Psoas muscle (tissue), 8 donors: ENCODE results near the gene SIRT4. TPM values are rescaled to one million over a fixed set of nuclear protein-coding genes. Genes with fewer than 3 reads are reported as not detected.

Experiments used
- ATAC-seq, 4 donors: fragments of 200-7000 bp; cut with Tn5 transposase; one replicate each; pipeline ENCODE4 v1.9.1; 2020; ENCODE audit warnings: moderate library complexity in 3 of 4, mild to moderate bottlenecking in 2 of 4
- DNase-seq, 2 donors: peaks; one replicate each; pipeline ENCODE4 v3.0.0-alpha.2; 2020
- H3K27ac ChIP-seq: fragments of 200-600 bp; one replicate; pipeline ENCODE4 v1.8.0; 2022
- H3K27me3 ChIP-seq, 3 donors: fragments of 200-600 bp in 1 of 3; one replicate each; pipeline versions ENCODE4 v1.6.1 to v1.8.0; 2013 to 2022; ENCODE audit warnings: low read length in 2 of 3, mild to moderate bottlenecking in 2 of 3, moderate library complexity in 1 of 3; ENCODE audit not compliant: insufficient read depth in 3 of 3
- H3K36me3 ChIP-seq, 2 donors: fragments of 200-600 bp in 1 of 2; one replicate each; pipeline versions ENCODE4 v1.6.1 to v1.8.0; 2013 to 2022; ENCODE audit warnings: low read depth in 1 of 2, mild to moderate bottlenecking in 1 of 2, moderate library complexity in 1 of 2; ENCODE audit not compliant: insufficient read depth in 1 of 2
- H3K4me1 ChIP-seq: fragments of 200-600 bp; one replicate; pipeline ENCODE4 v1.8.0; 2022
- H3K4me3 ChIP-seq: fragments of 200-600 bp; one replicate; pipeline ENCODE4 v1.8.0; 2022; ENCODE audit warnings: mild to moderate bottlenecking
- H3K9me3 ChIP-seq: fragments of 200-600 bp; one replicate; pipeline ENCODE4 v1.8.0; 2022
- WGBS, 3 donors: extraction: QIAGEN DNeasy Blood & Tissue Kit; methylation state at CpG; one replicate each; pipeline versions ENCODE4 v1.1.6 to v1.1.7; 2013; 5-methylcytosine and 5-hydroxymethylcytosine counted together
- intact Hi-C, 2 donors: fragments of 100-400 bp; cut with DNase I; formaldehyde crosslinking; loops; one replicate each; pipeline versions ENCODE4 v1.11.0 to v1.14.2; 2022
- polyA plus RNA-seq, 3 donors: library from polyadenylated mRNA; stranded (reverse); fragments of 200-250 nt; gene quantifications; one replicate each; pipeline ENCODE4 v1.2.3, GENCODE V29; 2013
- total RNA-seq, 4 donors: library from RNA; stranded (reverse); fragmentation: NEBNext Ultra II Directional in 2 of 4; extraction: Animal tissue kit (Norgen Biotek cat#: 25700) in 2 of 4; gene quantifications; one replicate each; pipeline versions ENCODE4 v1.2.1 to v1.2.4, GENCODE V29; 2021 to 2023
- TF ChIP-seq, protein P1 (sequence below): fragments of 200-600 bp; IDR thresholded peaks from one replicate; pipeline ENCODE4 v1.8.0; 2022; ENCODE audit warnings: antibody characterized with exemption
- donor health status: healthy with polysubstance abuse.
- donor health status: DM: no; HTN: no; CAD: no; lungs with moderate emphysema.
- donor health status: Bipolar disorder and iron deficiency.
- donor health status: healthy.
- donor health status: DM: yes; HTN: yes; CAD: no.
- donor health status: DM: no; HTN: no; CAD: no.
- donor health status: DM: no; HTN: no; CAD: no.
- donor health status: DM: yes; HTN: yes; CAD: no.

The SIRT4 gene
- total and polyA plus RNA-seq, 7 donors, result 2.3 to 10.7 (median 5.4) TPM

DNA sequence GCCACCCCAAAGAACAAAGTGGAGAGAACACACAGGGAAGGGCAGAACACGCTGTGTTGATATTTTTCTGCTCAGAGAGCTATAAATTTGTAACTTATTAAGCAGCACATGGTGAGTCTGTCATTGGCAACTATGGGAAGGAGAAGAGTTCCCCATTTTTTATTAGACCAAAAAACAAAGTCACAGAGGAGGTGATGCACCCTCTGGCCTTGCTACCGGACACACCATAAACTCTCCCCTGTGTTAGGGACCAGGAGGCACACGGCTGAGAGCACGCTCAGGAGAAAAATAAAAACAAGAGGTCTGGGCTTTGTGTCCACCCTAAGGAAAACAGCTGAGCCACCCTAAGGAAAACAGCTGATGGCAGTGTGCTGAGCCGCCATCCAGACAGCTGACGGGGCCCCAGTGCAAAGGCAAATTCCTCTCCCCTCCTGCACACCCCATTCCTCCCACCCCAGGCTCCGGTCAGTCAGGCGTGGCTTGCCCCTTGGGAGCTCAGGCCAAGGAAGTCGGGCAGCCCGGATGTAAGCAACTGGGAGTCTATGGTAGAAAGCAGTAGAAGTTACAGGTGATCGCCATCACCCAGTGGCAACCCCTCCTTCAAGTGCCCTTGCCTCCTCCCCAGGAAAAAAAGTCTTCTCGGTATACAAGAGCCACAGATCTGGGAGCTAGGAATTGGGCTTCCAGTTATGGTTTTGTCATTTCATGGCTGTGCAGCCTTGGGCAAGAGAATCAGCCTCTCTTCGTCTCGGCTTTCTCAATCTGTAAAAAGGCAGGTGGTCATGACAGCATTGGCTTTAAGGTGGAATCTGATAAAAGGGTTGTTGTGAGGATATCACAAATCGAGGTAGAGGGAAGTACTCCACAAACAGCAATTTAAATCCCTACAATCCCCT is 39.0 kb upstream of the SIRT4 start:
- Histone ChIP-seq H3K4me3 (peak overlapping the region; percentile 94), H3K36me3 (peaks cover 2 to 8% of the 10 kb centered on the region in 2 donors), H3K27ac (peak overlapping the region; percentile 95), H3K9me3 (no peaks in the 10 kb centered on the region), H3K27me3 (no peaks in the 10 kb centered on the region), H3K4me1 (peaks cover 64% of the 10 kb centered on the region)
- intact Hi-C loops, result loop anchor here in 1 of 2 donors (10.0 kb wide), 1 partner anchor 148 kb away; the partner anchor contains the start of gene RAB35
- peak in 3 of 4 donors; percentile 27 to 33 (median 28) for ATAC-seq
- 8 to 15% (median 8%) methylated on average over 15 of the region's 15 CpGs for WGBS, 3 donors
- TF ChIP-seq, protein P1, sequence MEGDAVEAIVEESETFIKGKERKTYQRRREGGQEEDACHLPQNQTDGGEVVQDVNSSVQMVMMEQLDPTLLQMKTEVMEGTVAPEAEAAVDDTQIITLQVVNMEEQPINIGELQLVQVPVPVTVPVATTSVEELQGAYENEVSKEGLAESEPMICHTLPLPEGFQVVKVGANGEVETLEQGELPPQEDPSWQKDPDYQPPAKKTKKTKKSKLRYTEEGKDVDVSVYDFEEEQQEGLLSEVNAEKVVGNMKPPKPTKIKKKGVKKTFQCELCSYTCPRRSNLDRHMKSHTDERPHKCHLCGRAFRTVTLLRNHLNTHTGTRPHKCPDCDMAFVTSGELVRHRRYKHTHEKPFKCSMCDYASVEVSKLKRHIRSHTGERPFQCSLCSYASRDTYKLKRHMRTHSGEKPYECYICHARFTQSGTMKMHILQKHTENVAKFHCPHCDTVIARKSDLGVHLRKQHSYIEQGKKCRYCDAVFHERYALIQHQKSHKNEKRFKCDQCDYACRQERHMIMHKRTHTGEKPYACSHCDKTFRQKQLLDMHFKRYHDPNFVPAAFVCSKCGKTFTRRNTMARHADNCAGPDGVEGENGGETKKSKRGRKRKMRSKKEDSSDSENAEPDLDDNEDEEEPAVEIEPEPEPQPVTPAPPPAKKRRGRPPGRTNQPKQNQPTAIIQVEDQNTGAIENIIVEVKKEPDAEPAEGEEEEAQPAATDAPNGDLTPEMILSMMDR, result no peak
- peak; percentile 42 to 75 for DNase-seq

DNA sequence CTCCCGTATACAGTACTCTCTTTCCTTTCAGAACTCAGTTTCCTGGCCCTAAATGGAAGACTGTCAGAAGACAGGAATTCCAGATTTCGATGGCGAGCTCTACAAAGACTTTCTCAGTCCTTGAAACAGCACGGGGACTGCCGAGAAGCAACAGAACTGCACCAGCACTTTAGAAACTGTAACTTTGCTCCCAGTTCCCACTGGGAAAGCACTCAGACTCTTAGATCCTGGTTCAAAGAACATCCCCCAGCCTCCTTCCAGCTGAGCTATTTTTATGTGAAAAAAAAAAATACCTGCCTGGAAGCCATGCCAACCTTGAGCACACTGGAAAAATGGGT is 38.4 kb upstream of the SIRT4 start:
- intact Hi-C loops, result loop anchor here (1.0 to 10.0 kb wide), 3 partner anchors 37 to 149 kb away; partner anchors contain the start of genes RAB35 (in 1 of the 2) and RPLP0 (in 1 of the 2)
- TF ChIP-seq, protein P1, result no peak
- ATAC-seq (no peak), DNase-seq (no peak)
- peaks cover 58% of the 10 kb centered on the region for H3K4me1 ChIP-seq
- H3K4me3 ChIP-seq, result peak overlapping the region; percentile 94
- H3K9me3 ChIP-seq, result no peaks in the 10 kb centered on the region
- H3K27ac ChIP-seq, result peak overlapping the region; percentile 95
- WGBS, 3 donors, result 10 to 28% (median 11%) methylated on average over 5 of the region's 5 CpGs
- no peaks in the 10 kb centered on the region for H3K27me3 ChIP-seq
- H3K36me3 ChIP-seq, result peaks cover 2 to 8% of the 10 kb centered on the region in 2 donors

DNA sequence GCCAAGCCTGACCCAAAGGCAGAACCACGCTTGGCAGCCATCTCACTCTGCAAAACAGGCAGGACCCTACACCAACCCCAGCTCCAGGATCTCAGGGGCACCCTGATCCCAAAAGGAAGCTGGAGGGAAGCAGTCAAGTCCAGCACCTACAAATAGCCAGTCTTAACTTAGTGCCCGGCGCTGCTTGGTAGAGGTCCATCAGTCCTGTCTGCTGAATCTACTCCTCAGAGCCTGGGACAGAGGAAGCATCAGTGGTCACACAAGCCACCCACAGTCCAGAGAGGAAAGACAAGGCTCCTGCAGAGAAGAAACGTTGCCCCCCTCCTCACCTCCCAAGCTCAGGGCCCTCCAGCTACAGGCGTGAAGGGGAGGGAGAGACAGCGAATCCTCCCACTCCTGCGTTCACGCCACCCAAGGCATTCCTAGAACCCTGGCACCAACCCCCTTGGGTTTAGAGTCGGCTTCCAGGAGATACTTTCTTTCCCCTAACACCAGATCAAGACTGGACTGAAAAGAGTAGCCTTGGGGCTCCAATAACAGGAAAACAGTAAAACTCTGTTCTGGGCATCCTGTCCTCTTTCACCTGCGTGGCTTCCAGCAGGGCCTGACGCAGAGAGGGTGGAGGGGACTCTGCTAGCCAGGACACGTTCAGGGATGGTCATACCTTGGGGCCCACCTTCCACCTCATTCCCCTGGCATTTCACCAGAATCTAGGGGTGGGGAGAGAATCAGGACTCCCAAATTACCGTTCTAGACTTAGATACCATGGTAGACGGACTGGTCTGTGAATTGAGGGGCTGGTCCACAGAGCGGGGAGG is 37.8 kb upstream of the SIRT4 start:
- TF ChIP-seq, protein P1, result no peak
- intact Hi-C loops, result loop anchor here (1.0 to 10.0 kb wide), 3 partner anchors 37 to 149 kb away; partner anchors contain the start of genes RAB35 (in 1 of the 2) and RPLP0 (in 1 of the 2)
- Histone ChIP-seq H3K27me3 (no peaks in the 10 kb centered on the region), H3K4me1 (peaks cover 52% of the 10 kb centered on the region), H3K36me3 (peaks cover 2 to 8% of the 10 kb centered on the region in 2 donors), H3K4me3 (peak overlapping the region; percentile 94), H3K27ac (peak overlapping the region; percentile 95), H3K9me3 (no peaks in the 10 kb centered on the region)
- peak in 1 of 2 donors; percentile 21 for DNase-seq
- WGBS, 3 donors, result 13 to 25% (median 16%) methylated on average over 15 of the region's 15 CpGs
- peak in 3 of 4 donors; percentile 26 to 46 (median 31) for ATAC-seq

DNA sequence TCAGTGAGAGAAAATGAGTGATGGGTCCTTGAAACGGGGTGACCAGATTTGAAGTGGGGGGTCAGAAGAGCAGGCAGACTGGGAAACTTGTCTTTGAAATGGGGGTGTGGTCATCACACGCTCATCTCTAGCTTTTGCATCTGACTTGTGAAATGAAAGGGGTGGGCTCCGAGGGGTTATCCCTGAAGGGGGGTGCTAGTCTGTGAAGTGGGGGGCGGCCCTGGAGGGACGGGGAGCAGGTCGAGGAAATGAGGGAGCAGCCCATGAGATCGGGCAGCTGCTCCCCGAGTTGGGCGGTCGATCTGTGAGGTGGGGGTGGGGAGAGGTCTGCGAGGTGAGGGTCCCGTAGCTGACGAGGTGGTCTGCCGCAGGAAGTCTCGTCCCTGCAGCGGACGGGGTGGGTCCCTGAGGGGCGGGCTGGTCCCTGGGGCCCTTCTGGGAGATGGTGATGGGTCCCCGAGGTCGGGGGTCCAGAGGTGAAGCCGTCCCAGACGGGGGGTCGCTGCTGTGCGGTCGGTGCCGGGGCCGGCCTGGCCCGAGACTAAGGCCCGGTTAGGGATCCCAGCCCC is 37.1 kb upstream of the SIRT4 start:
- peaks cover 2 to 8% of the 10 kb centered on the region in 2 donors for H3K36me3 ChIP-seq
- H3K4me1 ChIP-seq, result peaks cover 45% of the 10 kb centered on the region
- H3K27ac ChIP-seq, result peak overlapping the region; percentile 95
- no peaks in the 10 kb centered on the region for H3K27me3 ChIP-seq
- peak overlapping the region; percentile 94 for H3K4me3 ChIP-seq
- intact Hi-C loops, result loop anchor here (1.0 to 10.0 kb wide), 4 partner anchors 37 to 150 kb away; partner anchors contain the start of genes RAB35 (in 1 of the 2) and RPLP0 (in 1 of the 2)
- DNase-seq (peak in 1 of 2 donors; percentile 17), ATAC-seq (peak in 1 of 4 donors; percentile 18)
- TF ChIP-seq, protein P1, result no peak
- no peaks in the 10 kb centered on the region for H3K9me3 ChIP-seq
- 0 to 2% (median 1%) methylated on average over 22 to 29 of the region's 29 CpGs for WGBS, 3 donors
